Neural cell (in vitro differentiated cells): Measurements from ENCODE around the gene DDX18. TPM values are rescaled to one million over a fixed set of nuclear protein-coding genes. Genes with fewer than 3 reads are reported as not detected.

ENCODE experiments used
- H2AFZ ChIP-seq: fragments of 200-600, 300-800 bp; sonication (generic), shearing (Covaris generic); 2 replicates; pipeline ENCODE4 v1.6.0; 2014; ENCODE audit warnings: low read depth, mild to moderate bottlenecking, antibody characterized with exemption, low read length, moderate library complexity
- H3F3A ChIP-seq: fragments of 200-600 bp; shearing (Covaris generic); 2 replicates; pipeline ENCODE4 v1.6.1; 2016; ENCODE audit warnings: mild to moderate bottlenecking, moderate library complexity, mixed read lengths, antibody characterized with exemption, low read length; ENCODE audit not compliant: insufficient read depth, poor library complexity, severe bottlenecking
- H3K27ac ChIP-seq: fragments of 200-600, 300-800 bp; sonication (generic), shearing (Covaris generic); 2 replicates; pipeline ENCODE4 v1.5.1; 2014; ENCODE audit warnings: mild to moderate bottlenecking, low read length, moderate library complexity
- H3K27me3 ChIP-seq: fragments of 300-800, 200-600 bp; sonication (generic), shearing (Covaris generic); 2 replicates; pipeline ENCODE4 v1.6.0; 2014; ENCODE audit warnings: mild to moderate bottlenecking, low read depth, low read length, moderate library complexity; ENCODE audit not compliant: insufficient read depth
- H3K36me3 ChIP-seq: fragments of 300-800, 200-600 bp; sonication (generic), shearing (Covaris generic); 2 replicates; pipeline ENCODE4 v1.5.1; 2014; ENCODE audit warnings: mild to moderate bottlenecking, antibody characterized with exemption, low read length, moderate library complexity; ENCODE audit not compliant: insufficient read depth
- H3K4me2 ChIP-seq: fragments of 300-800, 200-600 bp; sonication (generic), shearing (Covaris generic); 2 replicates; pipeline ENCODE4 v1.6.0; 2014; ENCODE audit warnings: mild to moderate bottlenecking, low read length
- H3K4me3 ChIP-seq: fragments of 300-800, 200-600 bp; sonication (generic), shearing (Covaris generic); 2 replicates; pipeline ENCODE4 v1.5.1; 2014; ENCODE audit warnings: mild to moderate bottlenecking, low read length, moderate library complexity
- H3K79me2 ChIP-seq: fragments of 200-600 bp; shearing (Covaris generic); replicated peaks from 2 replicates; pipeline ENCODE4 v1.6.0; 2014; ENCODE audit warnings: mild to moderate bottlenecking, low read length, moderate library complexity; ENCODE audit not compliant: insufficient read depth
- H3K9ac ChIP-seq: fragments of 300-800, 200-600 bp; sonication (generic), shearing (Covaris generic); 2 replicates; pipeline ENCODE4 v1.6.1; 2016; ENCODE audit warnings: mild to moderate bottlenecking, low read length, mixed read lengths
- H3K9me2 ChIP-seq: fragments of 200-600 bp; shearing (Covaris generic); 2 replicates; pipeline ENCODE4 v1.6.1; 2016; ENCODE audit warnings: mild to moderate bottlenecking, low read length, mixed read lengths; ENCODE audit not compliant: insufficient read depth
- H3K9me3 ChIP-seq: fragments of 200-600, 300-800 bp; sonication (generic), shearing (Covaris generic); 2 replicates; pipeline ENCODE4 v1.6.1; 2016; ENCODE audit warnings: mild to moderate bottlenecking, mixed run types, low read length, moderate library complexity, mixed read lengths
- H4K20me1 ChIP-seq: fragments of 200-600 bp; shearing (Covaris generic); 2 replicates; pipeline ENCODE4 v1.6.1; 2016; ENCODE audit warnings: mild to moderate bottlenecking, mixed run types; ENCODE audit not compliant: insufficient read depth
- EP300 ChIP-seq: fragments of 450-650 bp; conservative IDR thresholded peaks from 2 replicates; pipeline ENCODE4 v1.6.1; 2014; ENCODE audit warnings: antibody characterized with exemption, mild to moderate bottlenecking, moderate library complexity; ENCODE audit not compliant: poor library complexity, severe bottlenecking
- EZH2 ChIP-seq: fragments of 200-600, 300-800 bp; shearing (Covaris generic), sonication (generic); IDR thresholded peaks from 2 replicates; pipeline ENCODE4 v1.6.1; 2014; ENCODE audit warnings: antibody characterized with exemption, low read length, borderline replicate concordance, mild to moderate bottlenecking; ENCODE audit not compliant: insufficient read depth, poor library complexity, severe bottlenecking
- MXI1 ChIP-seq: fragments of 450-650 bp; conservative IDR thresholded peaks from 2 replicates; pipeline ENCODE4 v1.6.1; 2014; ENCODE audit warnings: antibody characterized with exemption, mild to moderate bottlenecking; ENCODE audit not compliant: poor library complexity, severe bottlenecking
- POLR2AphosphoS5 ChIP-seq: IDR thresholded peaks from 2 replicates; pipeline ENCODE4 v1.6.1; 2012
- RAD21 ChIP-seq: fragments of 450-650 bp; conservative IDR thresholded peaks from 2 replicates; pipeline ENCODE4 v1.6.1; 2014; ENCODE audit warnings: antibody characterized with exemption, mild to moderate bottlenecking, moderate library complexity
- SMC3 ChIP-seq: fragments of 450-650 bp; conservative IDR thresholded peaks from 2 replicates; pipeline ENCODE4 v1.6.1; 2014; ENCODE audit warnings: antibody characterized with exemption, mild to moderate bottlenecking, moderate library complexity; ENCODE audit not compliant: poor library complexity
- TAF1 ChIP-seq: IDR thresholded peaks from 2 replicates; pipeline ENCODE4 v1.6.1; 2012; ENCODE audit warnings: low read depth
- polyA plus RNA-seq: library from polyadenylated mRNA; depleted of rRNA; stranded (reverse); fragments of >200 nt; gene quantifications from 2 replicates; pipeline ENCODE4 v1.2.3, GENCODE V29; 2014
- TF ChIP-seq, protein P1 (sequence below): fragments of 450-650 bp; IDR thresholded peaks from 2 replicates; pipeline ENCODE4 v1.5.1; 2014; ENCODE audit warnings: antibody characterized with exemption, mild to moderate bottlenecking, moderate library complexity; ENCODE audit not compliant: poor library complexity, severe bottlenecking
- TF ChIP-seq, protein P2 (sequence below): IDR thresholded peaks from 2 replicates; pipeline ENCODE4 v1.6.1; 2012; ENCODE audit warnings: borderline replicate concordance

Gene DDX18
- polyA plus RNA-seq, 1 donor from 2014 or later, result 85.3 TPM

DNA sequence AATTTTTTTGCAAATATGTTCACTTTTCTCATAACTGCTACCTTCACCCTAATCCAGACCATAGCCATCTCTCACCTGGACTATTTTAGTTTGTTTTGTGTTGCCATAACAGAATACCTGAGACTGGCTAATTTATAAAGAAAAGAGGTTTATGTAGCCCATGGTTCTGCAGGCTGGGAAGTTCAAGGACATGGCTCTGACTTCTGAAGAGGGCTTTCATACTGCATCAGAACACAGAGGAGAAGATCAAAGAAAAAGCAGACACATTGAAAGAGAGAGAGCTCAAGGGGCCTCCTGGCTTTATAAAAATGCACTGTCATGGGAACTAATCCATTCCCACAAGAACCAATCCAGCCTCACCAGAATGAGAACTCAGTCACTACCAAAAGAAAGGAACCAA lies 25.0 kb upstream of the DDX18 start:
- H3K36me3 ChIP-seq, result no peaks in the 10 kb centered on the region
- no peaks in the 10 kb centered on the region for H3K9me2 ChIP-seq
- no peaks in the 10 kb centered on the region for H4K20me1 ChIP-seq
- TF ChIP-seq POLR2AphosphoS5, result no peak
- no peak for TF ChIP-seq RAD21
- TF ChIP-seq TAF1, result no peak
- TF ChIP-seq SMC3, result no peak
- TF ChIP-seq, protein P1, sequence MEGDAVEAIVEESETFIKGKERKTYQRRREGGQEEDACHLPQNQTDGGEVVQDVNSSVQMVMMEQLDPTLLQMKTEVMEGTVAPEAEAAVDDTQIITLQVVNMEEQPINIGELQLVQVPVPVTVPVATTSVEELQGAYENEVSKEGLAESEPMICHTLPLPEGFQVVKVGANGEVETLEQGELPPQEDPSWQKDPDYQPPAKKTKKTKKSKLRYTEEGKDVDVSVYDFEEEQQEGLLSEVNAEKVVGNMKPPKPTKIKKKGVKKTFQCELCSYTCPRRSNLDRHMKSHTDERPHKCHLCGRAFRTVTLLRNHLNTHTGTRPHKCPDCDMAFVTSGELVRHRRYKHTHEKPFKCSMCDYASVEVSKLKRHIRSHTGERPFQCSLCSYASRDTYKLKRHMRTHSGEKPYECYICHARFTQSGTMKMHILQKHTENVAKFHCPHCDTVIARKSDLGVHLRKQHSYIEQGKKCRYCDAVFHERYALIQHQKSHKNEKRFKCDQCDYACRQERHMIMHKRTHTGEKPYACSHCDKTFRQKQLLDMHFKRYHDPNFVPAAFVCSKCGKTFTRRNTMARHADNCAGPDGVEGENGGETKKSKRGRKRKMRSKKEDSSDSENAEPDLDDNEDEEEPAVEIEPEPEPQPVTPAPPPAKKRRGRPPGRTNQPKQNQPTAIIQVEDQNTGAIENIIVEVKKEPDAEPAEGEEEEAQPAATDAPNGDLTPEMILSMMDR, result no peak
- TF ChIP-seq EZH2, result no peak
- TF ChIP-seq, protein P2, sequence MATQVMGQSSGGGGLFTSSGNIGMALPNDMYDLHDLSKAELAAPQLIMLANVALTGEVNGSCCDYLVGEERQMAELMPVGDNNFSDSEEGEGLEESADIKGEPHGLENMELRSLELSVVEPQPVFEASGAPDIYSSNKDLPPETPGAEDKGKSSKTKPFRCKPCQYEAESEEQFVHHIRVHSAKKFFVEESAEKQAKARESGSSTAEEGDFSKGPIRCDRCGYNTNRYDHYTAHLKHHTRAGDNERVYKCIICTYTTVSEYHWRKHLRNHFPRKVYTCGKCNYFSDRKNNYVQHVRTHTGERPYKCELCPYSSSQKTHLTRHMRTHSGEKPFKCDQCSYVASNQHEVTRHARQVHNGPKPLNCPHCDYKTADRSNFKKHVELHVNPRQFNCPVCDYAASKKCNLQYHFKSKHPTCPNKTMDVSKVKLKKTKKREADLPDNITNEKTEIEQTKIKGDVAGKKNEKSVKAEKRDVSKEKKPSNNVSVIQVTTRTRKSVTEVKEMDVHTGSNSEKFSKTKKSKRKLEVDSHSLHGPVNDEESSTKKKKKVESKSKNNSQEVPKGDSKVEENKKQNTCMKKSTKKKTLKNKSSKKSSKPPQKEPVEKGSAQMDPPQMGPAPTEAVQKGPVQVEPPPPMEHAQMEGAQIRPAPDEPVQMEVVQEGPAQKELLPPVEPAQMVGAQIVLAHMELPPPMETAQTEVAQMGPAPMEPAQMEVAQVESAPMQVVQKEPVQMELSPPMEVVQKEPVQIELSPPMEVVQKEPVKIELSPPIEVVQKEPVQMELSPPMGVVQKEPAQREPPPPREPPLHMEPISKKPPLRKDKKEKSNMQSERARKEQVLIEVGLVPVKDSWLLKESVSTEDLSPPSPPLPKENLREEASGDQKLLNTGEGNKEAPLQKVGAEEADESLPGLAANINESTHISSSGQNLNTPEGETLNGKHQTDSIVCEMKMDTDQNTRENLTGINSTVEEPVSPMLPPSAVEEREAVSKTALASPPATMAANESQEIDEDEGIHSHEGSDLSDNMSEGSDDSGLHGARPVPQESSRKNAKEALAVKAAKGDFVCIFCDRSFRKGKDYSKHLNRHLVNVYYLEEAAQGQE, result no peak
- no peak for TF ChIP-seq EP300
- TF ChIP-seq MXI1, result no peak
- no peak overlapping the region for H3K4me2 ChIP-seq
- no peak overlapping the region for H3K4me3 ChIP-seq
- no peaks in the 10 kb centered on the region for H3K9me3 ChIP-seq
- no peak overlapping the region for H3K9ac ChIP-seq
- H3K79me2 ChIP-seq, result no peaks in the 10 kb centered on the region
- H3K27ac ChIP-seq, result no peak overlapping the region
- no peaks in the 10 kb centered on the region for H3F3A ChIP-seq
- H3K27me3 ChIP-seq, result no peaks in the 10 kb centered on the region
- H2AFZ ChIP-seq, result no peak overlapping the region

DNA sequence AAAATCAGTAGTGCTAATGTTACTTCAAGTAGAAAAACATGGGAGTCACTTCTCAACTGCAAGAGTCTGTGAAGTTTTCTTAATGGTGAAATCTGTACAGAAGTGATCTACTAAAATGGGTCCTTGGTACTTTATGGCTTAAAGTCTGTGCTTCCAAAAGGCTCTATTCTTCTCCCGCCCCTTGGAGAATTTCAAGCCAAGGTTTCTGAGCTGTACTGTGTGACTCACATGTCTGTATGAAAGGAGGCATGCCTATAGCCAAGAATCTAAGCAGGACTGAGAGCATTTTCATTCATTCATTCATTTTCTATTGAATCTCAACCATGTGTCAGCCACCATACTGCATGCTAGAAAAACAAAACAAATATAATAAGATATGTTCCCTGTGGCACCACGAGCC lies 19.8 kb upstream of the DDX18 start:
- no peak overlapping the region for H3K4me2 ChIP-seq
- H3K9ac ChIP-seq, result no peak overlapping the region
- H3K27me3 ChIP-seq, result no peaks in the 10 kb centered on the region
- H3K27ac ChIP-seq, result no peak overlapping the region
- H3K9me3 ChIP-seq, result no peaks in the 10 kb centered on the region
- H3F3A ChIP-seq, result no peaks in the 10 kb centered on the region
- no peak overlapping the region for H3K4me3 ChIP-seq
- no peaks in the 10 kb centered on the region for H3K36me3 ChIP-seq
- H2AFZ ChIP-seq, result no peak overlapping the region
- no peaks in the 10 kb centered on the region for H3K79me2 ChIP-seq
- TF ChIP-seq, protein P1, result no peak
- TF ChIP-seq EP300, result no peak
- no peak for TF ChIP-seq MXI1
- no peak for TF ChIP-seq POLR2AphosphoS5
- TF ChIP-seq SMC3, result no peak
- no peak for TF ChIP-seq EZH2
- TF ChIP-seq TAF1, result no peak
- TF ChIP-seq, protein P2, result no peak
- TF ChIP-seq RAD21, result no peak
- H4K20me1 ChIP-seq, result no peaks in the 10 kb centered on the region
- H3K9me2 ChIP-seq, result no peaks in the 10 kb centered on the region
